ENCODE results near the gene DEUP1.

The DEUP1 gene

DNA sequence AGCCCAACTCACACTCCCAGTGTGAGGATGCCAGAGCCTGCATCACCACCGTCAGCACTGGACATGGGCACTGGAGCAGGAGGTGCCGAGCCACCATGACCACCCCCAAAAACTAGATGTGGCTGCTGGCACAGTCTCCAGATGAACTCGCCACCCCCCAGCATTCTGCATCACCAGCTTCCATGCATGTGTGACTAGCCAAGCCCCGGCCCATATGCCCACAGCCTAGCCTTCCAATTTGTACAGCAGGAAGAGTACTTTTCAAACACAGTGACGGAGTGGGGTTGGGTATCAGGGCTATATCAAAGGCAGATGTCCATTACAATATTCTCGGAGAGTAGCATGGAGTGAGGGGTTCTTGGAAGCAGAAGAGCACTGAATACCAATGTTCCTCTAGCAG is 149.7 kb downstream of the DEUP1 start:
- no peak for DNase-seq

DNA sequence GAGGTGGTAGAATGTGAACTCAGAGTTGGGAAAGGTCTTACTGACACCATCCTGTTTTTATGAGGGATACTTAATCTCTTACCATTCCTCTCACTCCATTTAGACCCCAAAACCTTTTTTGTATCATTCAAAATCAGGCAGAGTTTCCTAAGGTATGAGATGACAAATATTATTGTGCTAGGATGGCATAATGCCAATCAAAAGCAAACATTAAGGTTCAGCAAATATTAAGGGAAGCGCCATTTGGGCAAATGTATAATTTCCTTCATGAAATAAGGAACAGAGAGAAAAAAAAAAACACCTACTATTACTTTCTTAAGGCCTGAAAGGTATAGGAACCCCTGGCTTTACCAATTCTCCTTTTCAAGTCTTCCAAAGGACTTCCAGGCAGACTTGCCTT is 150.2 kb downstream of the DEUP1 start:
- DNase-seq, result no peak

DNA sequence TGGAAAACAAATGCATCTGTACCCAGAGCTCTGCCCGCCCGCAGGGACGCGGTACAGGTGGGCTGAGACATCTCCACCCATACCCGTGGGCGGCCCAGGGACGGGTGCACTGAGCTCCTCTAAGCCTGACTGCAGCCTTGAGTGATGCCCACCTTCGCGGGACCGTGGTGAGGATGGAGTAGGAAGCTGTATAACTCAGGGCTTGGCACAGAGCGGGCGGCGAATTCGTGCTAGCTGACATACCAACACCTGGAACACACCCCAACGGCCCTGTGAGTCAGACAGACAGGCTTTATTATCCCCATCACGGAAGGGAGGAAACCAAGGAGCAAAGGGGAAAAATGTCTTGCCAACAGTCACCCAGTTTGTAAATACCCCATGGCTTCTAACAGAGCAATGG is 150.7 kb downstream of the DEUP1 start:
- no peak for DNase-seq

DNA sequence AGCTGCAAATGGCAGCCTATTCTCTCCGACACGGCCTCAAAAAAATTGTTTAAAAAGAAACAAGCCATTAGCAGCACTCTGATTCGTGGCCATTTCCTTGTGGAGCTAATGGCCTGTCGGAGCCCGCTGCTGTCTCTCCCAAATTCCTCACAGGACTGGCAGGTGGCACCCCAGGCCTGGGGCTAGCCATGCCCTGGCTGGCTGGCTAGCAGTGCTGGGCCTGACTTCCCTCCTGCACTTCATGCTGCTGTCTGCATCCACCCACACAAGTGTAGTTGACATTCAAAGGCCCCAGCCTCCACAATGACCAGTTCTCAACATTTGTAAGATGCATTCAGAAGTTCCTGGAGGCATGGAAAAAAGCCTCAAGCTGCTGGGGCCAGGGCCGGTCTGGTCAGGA is 151.2 kb downstream of the DEUP1 start:
- DNase-seq, result peak in 1 of 2 experiments; percentile 22

DNA sequence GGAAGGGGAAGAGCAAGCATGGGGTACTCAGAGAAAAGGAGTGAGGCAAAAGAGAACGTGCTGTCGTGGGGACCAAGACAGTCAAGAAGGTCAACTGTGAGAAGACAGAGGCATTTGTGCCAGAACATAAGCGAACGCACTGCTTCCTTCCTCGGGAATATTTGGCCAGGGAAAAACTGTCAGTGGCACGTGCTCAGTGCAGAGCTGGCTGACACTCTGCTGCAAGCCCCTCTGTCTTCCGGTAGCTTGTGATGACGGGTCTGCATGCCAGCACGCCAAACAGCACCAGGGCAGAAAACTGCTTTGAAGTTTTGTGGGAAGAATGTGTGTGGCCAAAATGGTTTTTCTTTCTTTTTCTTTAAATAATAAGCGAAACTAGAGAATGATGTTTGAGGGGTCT is 152.0 kb downstream of the DEUP1 start:
- DNase-seq, result no peak

DNA sequence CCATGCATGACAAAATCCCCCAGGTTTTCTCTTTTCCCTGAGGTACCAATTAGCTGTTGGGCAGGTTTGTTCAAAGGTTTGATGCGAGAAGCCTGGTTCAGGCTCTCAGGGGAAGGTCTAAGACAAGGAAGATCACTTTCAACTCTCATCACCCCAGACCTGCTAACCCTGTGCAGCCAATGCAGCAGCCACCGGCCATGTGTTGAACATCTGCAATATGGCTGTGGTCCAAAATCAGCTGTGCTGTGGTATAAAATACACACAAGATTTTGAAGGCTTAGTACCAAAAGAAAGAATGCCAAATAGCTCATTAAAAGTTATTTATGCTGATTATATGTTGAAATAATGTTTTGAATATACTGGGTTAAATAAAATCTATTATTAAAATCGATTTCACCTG is 154.2 kb downstream of the DEUP1 start:
- no peak for DNase-seq

DNA sequence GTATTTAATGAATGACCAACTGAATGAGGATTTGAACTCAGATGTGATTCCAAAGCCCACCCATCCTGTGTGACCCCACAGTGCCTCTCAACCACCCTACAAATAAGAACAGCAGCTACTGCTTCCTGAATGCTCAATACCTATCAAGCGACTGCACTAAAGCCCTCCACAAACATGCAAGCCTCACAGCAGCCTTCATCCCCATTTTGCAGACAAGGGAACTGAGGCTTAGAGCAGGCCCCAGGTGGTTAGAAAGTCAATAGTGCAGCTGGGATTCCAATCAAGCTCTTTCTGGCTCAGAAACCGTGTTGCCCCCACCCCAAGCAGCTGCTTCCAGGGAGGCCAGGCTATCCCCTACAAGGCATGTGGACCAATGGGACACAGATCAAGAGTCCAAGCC is 155.4 kb downstream of the DEUP1 start:
- no peak for DNase-seq

DNA sequence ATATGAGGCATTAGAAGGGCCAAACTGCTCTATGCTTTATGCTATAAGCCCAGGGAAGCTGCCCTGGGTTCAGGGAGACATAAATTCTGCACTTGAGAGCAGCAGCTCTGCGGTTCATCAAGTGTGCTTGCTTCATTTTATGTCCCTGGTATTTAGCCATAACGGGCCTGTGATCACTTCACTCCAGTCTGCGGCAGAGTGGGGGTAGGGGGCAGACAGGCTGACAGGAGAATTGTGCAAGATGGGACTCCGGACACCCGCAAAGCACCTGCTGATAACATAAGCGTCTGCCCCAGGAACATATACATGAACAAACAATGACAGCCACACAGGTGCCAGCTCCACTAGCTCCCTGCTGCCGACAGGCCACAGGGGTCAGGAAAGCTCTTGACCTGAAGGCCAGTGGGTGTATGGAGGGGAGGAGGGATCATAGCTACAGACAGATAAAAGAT is 156.5 kb downstream of the DEUP1 start:
- peak; percentile 71 to 85 for DNase-seq

Data from NCI-H526 (cell line).